Cardiac fibroblast (primary cell): ENCODE results near the gene USP22.

ENCODE experiments used
- DNase-seq, 2 donors: peaks; one replicate each; pipeline versions ENCODE4 v3.0.0 to v3.0.0-alpha.2; 2010; ENCODE audit warnings: low read depth in 2 of 2
- H3K4me3 ChIP-seq, 2 donors: replicated peaks in 1 of 2; 1 replicate in 1 of 2; 2 replicates in 1 of 2; pipeline ENCODE4 v1.5.1; 2011; ENCODE audit warnings: low read depth in 2 of 2, low read length in 2 of 2, mild to moderate bottlenecking in 2 of 2, moderate library complexity in 1 of 2
- TF ChIP-seq, protein P1 (sequence below): IDR thresholded peaks from one replicate; pipeline ENCODE4 v1.5.1; 2011; ENCODE audit warnings: low read depth, mild to moderate bottlenecking, low read length, inconsistent platforms

USP22 gene

DNA sequence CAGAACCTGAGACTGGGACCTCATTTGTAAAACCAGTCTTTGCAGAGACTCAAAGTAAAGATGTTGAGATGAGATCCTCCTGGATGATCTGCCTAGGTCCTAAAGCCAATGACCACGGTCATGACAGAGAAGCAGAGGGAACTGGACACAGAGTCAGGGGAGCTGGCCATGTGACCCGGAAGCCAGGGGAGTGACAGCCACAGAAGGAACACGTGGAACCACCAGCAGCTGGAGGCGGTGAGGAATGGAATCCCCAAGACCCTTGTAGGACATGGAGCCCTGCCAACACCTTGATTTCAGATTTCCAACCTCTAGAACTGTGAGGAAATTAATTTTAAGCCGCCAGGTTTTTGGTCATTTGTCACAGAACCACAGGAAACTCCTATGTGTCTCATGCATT is 37.0 kb downstream of the USP22 start:
- no peak overlapping the region for H3K4me3 ChIP-seq
- TF ChIP-seq, protein P1, sequence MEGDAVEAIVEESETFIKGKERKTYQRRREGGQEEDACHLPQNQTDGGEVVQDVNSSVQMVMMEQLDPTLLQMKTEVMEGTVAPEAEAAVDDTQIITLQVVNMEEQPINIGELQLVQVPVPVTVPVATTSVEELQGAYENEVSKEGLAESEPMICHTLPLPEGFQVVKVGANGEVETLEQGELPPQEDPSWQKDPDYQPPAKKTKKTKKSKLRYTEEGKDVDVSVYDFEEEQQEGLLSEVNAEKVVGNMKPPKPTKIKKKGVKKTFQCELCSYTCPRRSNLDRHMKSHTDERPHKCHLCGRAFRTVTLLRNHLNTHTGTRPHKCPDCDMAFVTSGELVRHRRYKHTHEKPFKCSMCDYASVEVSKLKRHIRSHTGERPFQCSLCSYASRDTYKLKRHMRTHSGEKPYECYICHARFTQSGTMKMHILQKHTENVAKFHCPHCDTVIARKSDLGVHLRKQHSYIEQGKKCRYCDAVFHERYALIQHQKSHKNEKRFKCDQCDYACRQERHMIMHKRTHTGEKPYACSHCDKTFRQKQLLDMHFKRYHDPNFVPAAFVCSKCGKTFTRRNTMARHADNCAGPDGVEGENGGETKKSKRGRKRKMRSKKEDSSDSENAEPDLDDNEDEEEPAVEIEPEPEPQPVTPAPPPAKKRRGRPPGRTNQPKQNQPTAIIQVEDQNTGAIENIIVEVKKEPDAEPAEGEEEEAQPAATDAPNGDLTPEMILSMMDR = no peak
- DNase-seq = no peak

- DNase-seq = no peak
- no peak overlapping the region for H3K4me3 ChIP-seq
- TF ChIP-seq, protein P1 = no peak
Observed at GRCh38 chr17:21005367-21005766, 37.4 kb downstream of the USP22 start.

DNA sequence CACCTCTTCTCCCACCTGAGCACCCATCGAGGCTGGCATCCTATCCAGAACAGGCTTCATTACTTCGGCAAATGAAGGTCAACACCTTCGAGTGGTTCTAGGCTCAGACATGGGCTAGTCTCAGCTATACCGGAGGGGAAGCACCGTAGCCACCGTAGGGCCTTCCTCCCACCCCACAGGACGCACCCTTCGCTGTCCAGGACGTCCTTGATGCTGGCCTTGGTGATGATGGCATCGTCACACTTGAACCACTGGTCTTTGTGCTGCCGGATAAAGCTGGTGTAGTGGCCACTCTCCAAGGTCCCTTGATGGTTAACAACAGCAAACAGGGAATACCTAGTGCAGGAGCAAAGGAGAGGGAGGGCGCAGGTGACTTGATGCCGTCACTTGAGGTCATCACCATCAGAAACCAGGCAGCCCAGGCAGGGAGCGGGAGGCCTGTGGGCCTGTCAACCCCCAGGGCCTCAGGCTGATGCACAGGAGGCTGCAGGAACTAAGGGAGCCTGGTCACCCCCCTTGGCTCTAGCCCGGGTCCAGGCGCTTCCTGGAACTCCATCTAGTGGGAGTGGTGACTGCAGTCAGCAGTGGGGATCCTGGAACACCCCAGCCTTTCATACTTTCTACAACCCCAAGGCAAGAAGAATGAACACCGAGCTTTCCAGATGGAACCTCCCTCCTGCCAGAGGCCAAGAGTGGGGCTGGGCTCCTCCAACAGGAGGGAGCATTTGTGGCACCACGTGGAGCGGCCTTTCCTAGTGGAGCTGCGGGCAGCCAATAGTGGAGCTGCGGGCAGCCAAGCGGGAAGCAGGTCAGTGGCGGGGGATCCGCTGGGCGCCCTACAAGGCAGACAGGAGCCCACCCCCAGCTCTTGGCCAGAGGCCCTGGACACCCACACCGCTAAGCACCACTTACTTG is 38.5 kb downstream of the USP22 start:
- TF ChIP-seq, protein P1 = no peak
- no peak for DNase-seq
- no peak overlapping the region for H3K4me3 ChIP-seq

GRCh38 chr17:21003007-21003621 is 39.7 kb downstream of the USP22 start:
- no peak overlapping the region for H3K4me3 ChIP-seq
- TF ChIP-seq, protein P1 = no peak
- no peak for DNase-seq

DNA sequence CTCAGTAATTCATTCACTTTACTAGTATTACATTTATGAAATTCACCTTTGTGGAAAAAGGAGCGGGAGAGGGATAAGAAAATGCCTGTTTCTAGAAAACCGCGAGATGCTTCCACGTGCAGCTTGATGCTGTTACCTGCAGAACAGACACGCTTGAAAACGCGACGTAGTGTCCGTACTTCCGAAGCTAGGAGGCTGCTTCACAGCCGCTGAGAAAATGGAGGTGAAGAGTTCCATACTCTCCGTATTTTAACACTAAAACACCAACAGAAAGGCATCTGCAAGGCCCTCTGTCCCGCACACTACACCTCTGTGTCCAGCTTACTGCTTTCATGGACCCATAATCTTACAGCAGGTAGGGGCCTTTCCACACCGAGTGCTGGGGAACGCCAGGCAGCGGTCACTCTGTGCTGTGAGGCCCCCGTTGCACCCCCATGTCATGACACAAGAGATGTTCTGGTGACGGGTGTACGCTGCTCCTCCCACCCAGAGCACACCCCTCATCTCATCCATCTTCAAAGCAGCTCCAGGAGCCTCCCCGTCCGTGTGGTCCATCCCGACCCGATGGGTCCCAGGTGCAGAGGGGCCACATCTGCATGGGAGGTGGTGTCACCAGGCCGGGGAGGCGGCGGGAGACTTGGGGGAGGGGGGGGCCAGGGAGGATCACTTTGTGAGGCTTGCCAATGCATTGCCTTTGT is 40.4 kb downstream of the USP22 start:
- H3K4me3 ChIP-seq = no peak overlapping the region
- DNase-seq = no peak
- TF ChIP-seq, protein P1 = no peak

DNA sequence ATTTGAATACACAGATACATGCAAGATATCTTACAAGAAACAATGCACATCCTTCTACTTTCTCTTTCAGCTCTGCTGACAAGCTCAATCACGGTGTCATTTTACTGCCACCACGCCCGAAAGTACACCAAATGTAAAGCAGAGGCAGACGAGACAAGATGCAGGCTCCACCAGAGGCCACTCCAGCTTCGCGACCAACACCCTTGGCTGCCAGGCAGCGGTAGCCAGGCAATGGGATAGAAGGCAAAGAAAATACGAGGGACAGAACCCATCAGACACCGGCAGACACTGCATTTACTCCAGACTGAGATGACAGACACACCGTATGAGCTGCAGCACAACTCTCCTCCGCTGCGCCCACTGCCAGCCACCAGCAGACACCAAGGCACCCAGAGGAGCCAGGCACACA is 41.0 kb downstream of the USP22 start:
- H3K4me3 ChIP-seq = no peak overlapping the region
- TF ChIP-seq, protein P1 = no peak
- no peak for DNase-seq
